Liver (tissue), 10 donors: ENCODE data around the gene IBA57. TPM values are rescaled to one million over a fixed set of nuclear protein-coding genes. Genes with fewer than 3 reads are reported as not detected.

Source experiments
- DNase-seq: peaks from one replicate; pipeline ENCODE4 v3.0.0-alpha.2; 2017; ENCODE audit warnings: low spot score
- H3K27ac ChIP-seq, 2 donors: one replicate each; pipeline ENCODE4 v1.7.0; 2013; ENCODE audit warnings: inconsistent platforms in 2 of 2, low read length in 2 of 2, control low read depth in 1 of 2, low read depth in 1 of 2, mild to moderate bottlenecking in 1 of 2
- H3K27me3 ChIP-seq, 4 donors: one replicate each; pipeline versions ENCODE4 v1.6.1 to v1.7.0; 2013; ENCODE audit warnings: low read length in 3 of 4, inconsistent platforms in 1 of 4, mild to moderate bottlenecking in 1 of 4, moderate library complexity in 1 of 4; ENCODE audit not compliant: control insufficient read depth in 4 of 4, insufficient read depth in 4 of 4
- H3K36me3 ChIP-seq, 4 donors: one replicate each; pipeline versions ENCODE4 v1.6.1 to v1.7.0; 2013; ENCODE audit warnings: low read length in 3 of 4, mild to moderate bottlenecking in 3 of 4, low read depth in 1 of 4, moderate library complexity in 1 of 4; ENCODE audit not compliant: control insufficient read depth in 4 of 4, insufficient read depth in 3 of 4
- H3K4me1 ChIP-seq, 4 donors: one replicate each; pipeline versions ENCODE4 v1.6.1 to v1.7.0; 2013; ENCODE audit warnings: low read length in 3 of 4, mild to moderate bottlenecking in 3 of 4, moderate library complexity in 1 of 4; ENCODE audit not compliant: control insufficient read depth in 4 of 4, insufficient read depth in 4 of 4
- H3K4me3 ChIP-seq, 3 donors: one replicate each; pipeline versions ENCODE4 v1.6.1 to v1.7.0; 2013; ENCODE audit warnings: low read length in 3 of 3, control low read depth in 1 of 3, low read depth in 1 of 3, mild to moderate bottlenecking in 1 of 3
- H3K9ac ChIP-seq, 2 donors: one replicate each; pipeline ENCODE4 v1.7.0; 2013; ENCODE audit warnings: low read length in 2 of 2, mild to moderate bottlenecking in 2 of 2, moderate library complexity in 2 of 2, control low read depth in 1 of 2, low read depth in 1 of 2
- H3K9me3 ChIP-seq, 4 donors: one replicate each; pipeline versions ENCODE4 v1.6.1 to v1.7.0; 2013; ENCODE audit warnings: low read length in 3 of 4; ENCODE audit not compliant: control insufficient read depth in 4 of 4
- EGR1 ChIP-seq, 2 donors: IDR thresholded peaks; 2 replicates each; pipeline ENCODE4 v1.6.1; 2016 to 2018; ENCODE audit warnings: antibody characterized with exemption in 2 of 2, low read depth in 2 of 2
- FOXA2 ChIP-seq: IDR thresholded peaks from 2 replicates; pipeline ENCODE4 v1.6.1; 2016; ENCODE audit warnings: antibody characterized with exemption
- GABPA ChIP-seq, 2 donors: IDR thresholded peaks in 1 of 2; conservative IDR thresholded peaks in 1 of 2; 2 replicates each; pipeline ENCODE4 v1.6.1; 2016; ENCODE audit warnings: antibody characterized with exemption in 2 of 2, mild to moderate bottlenecking in 1 of 2, moderate library complexity in 1 of 2
- HNF4G ChIP-seq: IDR thresholded peaks from 2 replicates; pipeline ENCODE4 v1.6.1; 2016; ENCODE audit warnings: antibody characterized with exemption
- MAX ChIP-seq: IDR thresholded peaks from 2 replicates; pipeline ENCODE4 v1.6.1; 2016; ENCODE audit warnings: antibody characterized with exemption
- NR2F2 ChIP-seq: IDR thresholded peaks from 2 replicates; pipeline ENCODE4 v1.6.1; 2016; ENCODE audit warnings: antibody characterized with exemption
- RAD21 ChIP-seq, 2 donors: IDR thresholded peaks; 2 replicates each; pipeline ENCODE4 v1.6.1; 2016; ENCODE audit warnings: antibody characterized with exemption in 2 of 2, mild to moderate bottlenecking in 2 of 2
- SP1 ChIP-seq: IDR thresholded peaks from 2 replicates; pipeline ENCODE4 v1.6.1; 2018; ENCODE audit warnings: antibody characterized with exemption, mild to moderate bottlenecking
- TAF1 ChIP-seq: conservative IDR thresholded peaks from 2 replicates; pipeline ENCODE4 v1.6.1; 2016; ENCODE audit warnings: antibody characterized with exemption, mild to moderate bottlenecking
- YY1 ChIP-seq: IDR thresholded peaks from 2 replicates; pipeline ENCODE4 v1.6.1; 2016; ENCODE audit warnings: antibody characterized with exemption, mild to moderate bottlenecking
- ZBTB33 ChIP-seq: IDR thresholded peaks from 2 replicates; pipeline ENCODE4 v1.6.1; 2016; ENCODE audit warnings: antibody characterized with exemption
- WGBS: extraction: QIAGEN DNeasy Blood & Tissue Kit; methylation state at CpG from one replicate; pipeline ENCODE4 v1.1.7; 2013; 5-methylcytosine and 5-hydroxymethylcytosine counted together
- polyA plus RNA-seq, 2 donors: library from polyadenylated mRNA; stranded (reverse) in 1 of 2; unstranded in 1 of 2; fragments of 200-250 nt in 1 of 2; fragments of >200 nt in 1 of 2; fragmentation: Nextera tagmentation in 1 of 2; extraction: Ambion mirVana in 1 of 2; gene quantifications; one replicate each; pipeline versions ENCODE4 v1.2.1 to v1.2.3, GENCODE V29; 2013 to 2015
- small RNA-seq: library from RNA; depleted of rRNA; stranded (forward); fragments of <200 nt; gene quantifications from one replicate; pipeline ENCODE3, GENCODE V24; 2014
- total RNA-seq, 2 donors: library from RNA; depleted of rRNA; stranded (reverse); fragments of >200 nt; gene quantifications; one replicate each; pipeline ENCODE4 v1.2.3, GENCODE V29; 2014
- TF ChIP-seq, protein P1 (sequence below): IDR thresholded peaks from 2 replicates; pipeline ENCODE4 v1.6.1; 2016; ENCODE audit warnings: antibody characterized with exemption
- donor health status: healthy.
- donor health status: healthy.
- donor health status: healthy.
- donor health status: healthy.
- donor health status: healthy.

Gene IBA57
- total and polyA plus RNA-seq, 4 donors: 1.6 to 12.0 (median 8.4) TPM

- Histone ChIP-seq H3K4me1 (no peaks in the 10 kb centered on the region), H3K36me3 (no peaks in the 10 kb centered on the region), H3K9me3 (peaks cover 0 to 18% (median 7%) of the 10 kb centered on the region in 4 donors), H3K27me3 (no peaks in the 10 kb centered on the region), H3K27ac (no peak overlapping the region), H3K4me3 (no peak overlapping the region), H3K9ac (no peak overlapping the region)
- WGBS: 82% methylated on average over 5 of the region's 5 CpGs
- no peak for DNase-seq
- no peak for TF ChIP-seq TAF1
- TF ChIP-seq FOXA2: no peak
- no peak for TF ChIP-seq GABPA (IDR thresholded peaks at IDR 0.05 in 1 of 2, conservative IDR thresholded peaks at IDR 0.05 in 1 of 2)
- TF ChIP-seq ZBTB33: no peak
- TF ChIP-seq, protein P1, sequence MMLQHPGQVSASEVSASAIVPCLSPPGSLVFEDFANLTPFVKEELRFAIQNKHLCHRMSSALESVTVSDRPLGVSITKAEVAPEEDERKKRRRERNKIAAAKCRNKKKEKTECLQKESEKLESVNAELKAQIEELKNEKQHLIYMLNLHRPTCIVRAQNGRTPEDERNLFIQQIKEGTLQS: no peak
- TF ChIP-seq SP1: no peak
These were observed 63.0 kb downstream of the IBA57 start for GRCh38 chr1:228228601-228229074.

DNA sequence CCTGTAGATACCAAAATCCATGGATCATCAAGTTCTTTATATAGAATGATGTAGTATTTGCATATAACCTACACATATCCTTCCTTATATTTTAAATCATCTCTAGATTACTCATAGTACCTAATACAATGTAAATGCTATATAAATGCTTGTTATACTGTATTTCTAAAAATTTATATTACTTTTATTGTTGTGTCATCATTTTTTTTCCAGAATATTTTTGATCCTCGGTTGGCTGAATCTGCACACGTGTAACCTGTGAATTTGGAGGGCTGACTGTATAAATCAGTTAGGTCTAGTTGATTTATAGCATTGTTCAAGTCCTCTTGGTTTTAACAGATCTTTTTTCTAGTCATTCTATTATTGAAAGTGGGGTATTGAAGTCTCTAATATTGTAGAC, 65.6 kb downstream of the IBA57 start:
- 86% methylated on average over 2 of the region's 2 CpGs for WGBS
- DNase-seq: no peak
- TF ChIP-seq MAX (no peak), SP1 (no peak), EGR1 (IDR thresholded peaks at IDR 0.05; ENCODE audit: low read depth in 2 of 2) (no peak), RAD21 (IDR thresholded peaks at IDR 0.05) (no peak), YY1 (no peak), ZBTB33 (no peak), HNF4G (no peak), NR2F2 (no peak), GABPA (IDR thresholded peaks at IDR 0.05 in 1 of 2, conservative IDR thresholded peaks at IDR 0.05 in 1 of 2) (no peak)

More for the DNA sequence above, 65.6 kb downstream of the IBA57 start:
- Histone ChIP-seq H3K4me3 (no peak overlapping the region), H3K36me3 (no peaks in the 10 kb centered on the region), H3K27ac (no peak overlapping the region), H3K4me1 (no peaks in the 10 kb centered on the region), H3K9ac (no peak overlapping the region), H3K27me3 (no peaks in the 10 kb centered on the region), H3K9me3 (peaks cover 0 to 9% (median 1%) of the 10 kb centered on the region in 4 donors)

Small RNA genes lying within 50 kb of the gene (small RNA-seq; reads per million reads assigned to genes)
- not detected for gene AL359510.1

Other genes starting within 250 kb of the IBA57 start
- under 1 TPM in 1 of 2 donors, not detected in 1; 0.08 TPM for gene WNT9A, start 217.9 kb upstream of the IBA57 start, total RNA-seq
- under 1 TPM in 1 of 2 donors, not detected in 1; 0.03 TPM for gene WNT9A, start 217.9 kb upstream of the IBA57 start, polyA plus RNA-seq
- gene WNT3A, start 158.8 kb upstream of the IBA57 start, total RNA-seq: not detected
- not detected for gene WNT3A, start 158.8 kb upstream of the IBA57 start, polyA plus RNA-seq
- gene ARF1, start 83.1 kb upstream of the IBA57 start, total RNA-seq: 100 to 1,000 TPM; 151 to 208 TPM
- 100 to 1,000 TPM; 217 to 282 TPM for gene ARF1, start 83.1 kb upstream of the IBA57 start, polyA plus RNA-seq
- gene C1orf35, start 62.5 kb upstream of the IBA57 start, total RNA-seq: 1 to 10 TPM; 4.0 to 6.9 TPM
- 1 to 10 TPM; 6.0 to 7.5 TPM for gene C1orf35, start 62.5 kb upstream of the IBA57 start, polyA plus RNA-seq
- gene MRPL55, start 56.5 kb upstream of the IBA57 start, total RNA-seq: 10 to 100 TPM; 38.9 to 44.4 TPM
- gene MRPL55, start 56.5 kb upstream of the IBA57 start, polyA plus RNA-seq: 100 to 1,000 TPM in 1 of 2 donors, 10 to 100 TPM in 1; 79.5 to 119 TPM
- gene GUK1, start 25.5 kb upstream of the IBA57 start, total RNA-seq: 100 to 1,000 TPM; 147 to 251 TPM
- 100 to 1,000 TPM; 186 to 245 TPM for gene GUK1, start 25.5 kb upstream of the IBA57 start, polyA plus RNA-seq
- under 1 TPM; 0.25 to 0.79 TPM for gene GJC2, start 15.9 kb upstream of the IBA57 start, total RNA-seq
- gene GJC2, start 15.9 kb upstream of the IBA57 start, polyA plus RNA-seq: under 1 TPM in 1 of 2 donors, not detected in 1; 0.10 TPM
- 1 to 10 TPM; 4.6 to 5.6 TPM for gene OBSCN, start 42.2 kb downstream of the IBA57 start, total RNA-seq
- under 1 TPM; 0.54 to 0.71 TPM for gene OBSCN, start 42.2 kb downstream of the IBA57 start, polyA plus RNA-seq
- 10 to 100 TPM in 1 of 2 donors, 1 to 10 TPM in 1; 8.9 to 15.8 TPM for gene TRIM11, start 241.0 kb downstream of the IBA57 start, total RNA-seq
- 1 to 10 TPM; 2.6 to 5.7 TPM for gene TRIM11, start 241.0 kb downstream of the IBA57 start, polyA plus RNA-seq